Pancreas (tissue), 10 donors: ENCODE data around the gene MB21D2. TPM values are rescaled to one million over a fixed set of nuclear protein-coding genes. Genes with fewer than 3 reads are reported as not detected.

Source experiments
- ATAC-seq, 4 donors: fragments of 200-7000 bp; cut with Tn5 transposase; one replicate each; pipeline versions ENCODE4 v1.8.0 to v1.9.1; 2020; ENCODE audit warnings: mild to moderate bottlenecking in 4 of 4, moderate library complexity in 4 of 4
- DNase-seq, 6 donors: peaks; one replicate each; pipeline ENCODE4 v3.0.0-alpha.2; 2020
- FAIRE-seq: peaks from 2 replicates; lab custom pipeline; 2012; peaks lifted over from hg19 to GRCh38; lab: Jason Lieb, UNC
- H3K27ac ChIP-seq, 4 donors: fragments of 200-600 bp; sonication (generic); 1 replicate in 3 of 4; 2 replicates in 1 of 4; pipeline versions ENCODE4 v1.5.0 to v1.8.0; 2020
- H3K27me3 ChIP-seq, 4 donors: fragments of 200-600 bp; one replicate each; pipeline ENCODE4 v1.8.0; 2021
- H3K36me3 ChIP-seq, 3 donors: fragments of 200-600 bp; sonication (generic) in 1 of 3; one replicate each; pipeline versions ENCODE4 v1.5.0 to v1.8.0; 2020 to 2021
- H3K4me1 ChIP-seq, 3 donors: fragments of 200-600 bp; one replicate each; pipeline ENCODE4 v1.8.0; 2021
- H3K4me3 ChIP-seq, 4 donors: fragments of 200-600 bp; sonication (generic) in 2 of 4; one replicate each; pipeline versions ENCODE4 v1.5.0 to v1.8.0; 2020 to 2021
- H3K9me3 ChIP-seq, 4 donors: fragments of 200-600 bp; one replicate each; pipeline ENCODE4 v1.8.0; 2021
- WGBS, 2 donors: extraction: QIAGEN DNeasy Blood & Tissue Kit; methylation state at CpG; one replicate each; pipeline ENCODE4 v1.1.7; 2013; 5-methylcytosine and 5-hydroxymethylcytosine counted together
- intact Hi-C, 3 donors: fragments of 100-400 bp; cut with DNase I; formaldehyde crosslinking; loops; one replicate each; pipeline versions ENCODE4 v1.11.1 to v1.14.2; 2022
- polyA plus RNA-seq, 2 donors: library from polyadenylated mRNA; stranded (reverse); fragments of 200-250 nt; gene quantifications; one replicate each; pipeline ENCODE4 v1.2.3, GENCODE V29; 2013
- total RNA-seq, 6 donors: library from RNA; stranded (reverse); fragmentation: NEBNext Ultra II Directional in 4 of 6; extraction: Animal tissue kit (Norgen Biotek cat#: 25700) in 4 of 6; gene quantifications; one replicate each; pipeline versions ENCODE4 v1.2.1 to v1.2.4, GENCODE V29; 2021 to 2023
- TF ChIP-seq, protein P1 (sequence below), 4 donors: fragments of 200-600 bp; sonication (generic) in 3 of 4; IDR thresholded peaks; one replicate each; pipeline versions ENCODE4 v1.5.0 to v1.8.0; 2021; ENCODE audit warnings: antibody characterized with exemption in 4 of 4
- donor health status: healthy with polysubstance abuse.
- donor health status: DM: no; HTN: no; CAD: no; lungs with moderate emphysema.
- donor health status: DM: no; HTN: no; CAD: no.
- donor health status: control.
- donor health status: control.
- donor health status: Bipolar disorder and iron deficiency.
- donor health status: DM: yes; HTN: yes; CAD: no.
- donor health status: DM: no; HTN: no; CAD: no.
- donor health status: DM: no; HTN: no; CAD: no.
- donor health status: DM: yes; HTN: yes; CAD: no.

The MB21D2 gene
- total and polyA plus RNA-seq, 8 donors, result 0.37 to 2.3 (median 0.94) TPM

DNA sequence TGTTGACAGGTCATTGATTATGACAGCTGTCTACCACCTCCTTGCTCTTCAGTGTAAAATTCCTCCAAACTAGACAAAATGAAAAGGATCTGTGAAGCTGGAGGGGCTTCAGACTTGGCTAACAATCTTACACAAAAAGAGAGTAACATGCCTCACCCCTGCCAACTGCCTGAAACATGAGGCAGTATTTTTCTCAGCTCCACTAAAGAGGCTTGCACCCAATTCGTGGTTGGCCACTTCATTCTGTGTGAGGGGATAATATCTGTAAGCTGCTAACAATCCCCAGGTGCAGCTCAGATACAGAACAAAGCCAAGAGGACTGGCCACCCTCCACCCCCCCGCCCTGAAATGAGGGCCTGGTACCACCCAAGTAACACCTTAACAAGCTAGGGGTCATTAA is 2.8 kb downstream of the MB21D2 start:
- Histone ChIP-seq H3K4me3 (no peak overlapping the region), H3K4me1 (peaks cover 0 to 6% (median 0%) of the 10 kb centered on the region in 3 donors), H3K27me3 (no peaks in the 10 kb centered on the region), H3K9me3 (no peaks in the 10 kb centered on the region), H3K36me3 (no peaks in the 10 kb centered on the region), H3K27ac (no peak overlapping the region)
- WGBS, 2 donors, result 53 to 77% methylated on average over 2 of the region's 2 CpGs
- intact Hi-C loops, result loop anchor here in 1 of 3 donors (10.0 kb wide), 1 partner anchor 60 kb away; no protein-coding TSS in a partner anchor
- TF ChIP-seq, protein P1, sequence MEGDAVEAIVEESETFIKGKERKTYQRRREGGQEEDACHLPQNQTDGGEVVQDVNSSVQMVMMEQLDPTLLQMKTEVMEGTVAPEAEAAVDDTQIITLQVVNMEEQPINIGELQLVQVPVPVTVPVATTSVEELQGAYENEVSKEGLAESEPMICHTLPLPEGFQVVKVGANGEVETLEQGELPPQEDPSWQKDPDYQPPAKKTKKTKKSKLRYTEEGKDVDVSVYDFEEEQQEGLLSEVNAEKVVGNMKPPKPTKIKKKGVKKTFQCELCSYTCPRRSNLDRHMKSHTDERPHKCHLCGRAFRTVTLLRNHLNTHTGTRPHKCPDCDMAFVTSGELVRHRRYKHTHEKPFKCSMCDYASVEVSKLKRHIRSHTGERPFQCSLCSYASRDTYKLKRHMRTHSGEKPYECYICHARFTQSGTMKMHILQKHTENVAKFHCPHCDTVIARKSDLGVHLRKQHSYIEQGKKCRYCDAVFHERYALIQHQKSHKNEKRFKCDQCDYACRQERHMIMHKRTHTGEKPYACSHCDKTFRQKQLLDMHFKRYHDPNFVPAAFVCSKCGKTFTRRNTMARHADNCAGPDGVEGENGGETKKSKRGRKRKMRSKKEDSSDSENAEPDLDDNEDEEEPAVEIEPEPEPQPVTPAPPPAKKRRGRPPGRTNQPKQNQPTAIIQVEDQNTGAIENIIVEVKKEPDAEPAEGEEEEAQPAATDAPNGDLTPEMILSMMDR (IDR thresholded peaks at IDR 0.05), result no peak
- DNase-seq, result no peak
- ATAC-seq, result no peak
- no peak for FAIRE-seq

DNA sequence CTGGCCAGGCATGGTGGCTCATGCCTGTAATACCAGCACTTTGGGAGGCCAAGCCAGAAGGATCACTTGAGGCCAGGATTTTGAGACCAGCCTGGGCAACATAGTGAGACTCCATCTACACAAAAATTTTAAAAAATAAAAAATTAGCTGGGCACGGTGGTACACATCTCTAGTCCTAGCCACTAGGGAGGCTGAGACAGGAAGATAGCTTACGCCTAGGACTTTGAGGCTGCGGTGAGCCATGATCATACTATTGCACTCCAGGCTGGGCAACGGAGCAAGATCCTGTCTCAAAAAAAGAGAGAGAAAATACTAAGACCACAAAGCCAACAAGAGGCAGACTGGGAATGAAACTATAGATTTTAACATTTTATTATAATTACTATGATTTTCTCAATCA is 4.1 kb downstream of the MB21D2 start:
- no peaks in the 10 kb centered on the region for H3K27me3 ChIP-seq
- no peaks in the 10 kb centered on the region for H3K9me3 ChIP-seq
- intact Hi-C loops, result loop anchor here in 1 of 3 donors (10.0 kb wide), 1 partner anchor 59 kb away; no protein-coding TSS in a partner anchor
- DNase-seq, result no peak
- no peak for ATAC-seq
- no peak for FAIRE-seq
- no peak overlapping the region for H3K4me3 ChIP-seq
- H3K4me1 ChIP-seq, result peaks cover 0 to 6% (median 0%) of the 10 kb centered on the region in 3 donors
- no peaks in the 10 kb centered on the region for H3K36me3 ChIP-seq
- TF ChIP-seq, protein P1 (IDR thresholded peaks at IDR 0.05), result no peak
- WGBS, 2 donors, result 89 to 96% methylated on average over 4 of the region's 4 CpGs
- no peak overlapping the region for H3K27ac ChIP-seq

DNA sequence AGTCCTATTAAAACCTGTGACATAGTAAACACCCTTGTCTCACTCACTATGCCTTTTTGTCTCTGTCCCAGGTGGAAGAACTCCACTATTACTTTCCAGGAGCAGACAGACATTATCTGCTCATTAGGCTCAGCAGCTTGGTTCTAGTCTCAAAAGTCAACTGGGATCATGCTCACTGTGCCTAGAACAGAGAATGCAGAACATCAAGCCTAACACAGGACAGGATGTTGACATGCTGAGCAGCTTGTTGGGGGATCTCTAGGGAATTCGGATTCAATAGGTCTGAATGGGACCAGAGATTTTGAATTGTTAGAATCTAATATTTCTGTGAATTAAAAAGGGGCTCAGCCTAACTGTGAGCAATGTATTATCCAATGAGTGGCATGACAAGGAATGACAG is 6.4 kb downstream of the MB21D2 start:
- Histone ChIP-seq H3K36me3 (no peaks in the 10 kb centered on the region), H3K27ac (no peak overlapping the region), H3K9me3 (no peaks in the 10 kb centered on the region), H3K4me3 (no peak overlapping the region), H3K27me3 (no peaks in the 10 kb centered on the region), H3K4me1 (peaks cover 0 to 6% (median 0%) of the 10 kb centered on the region in 3 donors)
- ATAC-seq (no peak), FAIRE-seq (no peak), DNase-seq (no peak)
- intact Hi-C loops, result loop anchor here in 1 of 3 donors (10.0 kb wide), 1 partner anchor 56 kb away; no protein-coding TSS in a partner anchor
- WGBS, 2 donors, result 86 to 89% methylated on average over 1 of the region's 1 CpG
- TF ChIP-seq, protein P1 (IDR thresholded peaks at IDR 0.05), result no peak

DNA sequence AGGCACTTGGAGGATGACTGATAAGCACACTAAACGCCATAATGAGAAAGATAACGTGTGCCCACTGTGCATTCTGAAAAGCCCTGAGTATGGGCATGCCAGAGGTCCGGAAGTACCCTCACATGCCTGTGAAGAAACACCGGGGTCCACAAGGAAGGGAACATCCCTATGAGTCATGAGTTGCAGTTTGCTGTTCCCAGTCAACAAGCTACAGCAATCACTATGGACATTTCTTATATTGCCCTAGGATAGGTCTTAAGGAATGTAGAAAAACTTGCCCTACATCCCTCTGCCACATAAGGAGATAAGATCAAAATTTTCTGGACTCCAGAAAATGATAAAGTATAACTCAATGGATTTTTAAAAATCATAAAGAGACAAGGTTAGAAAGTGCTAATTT is 9.9 kb downstream of the MB21D2 start:
- 72 to 76% methylated on average over 4 of the region's 4 CpGs for WGBS, 2 donors
- FAIRE-seq, result no peak

DNA sequence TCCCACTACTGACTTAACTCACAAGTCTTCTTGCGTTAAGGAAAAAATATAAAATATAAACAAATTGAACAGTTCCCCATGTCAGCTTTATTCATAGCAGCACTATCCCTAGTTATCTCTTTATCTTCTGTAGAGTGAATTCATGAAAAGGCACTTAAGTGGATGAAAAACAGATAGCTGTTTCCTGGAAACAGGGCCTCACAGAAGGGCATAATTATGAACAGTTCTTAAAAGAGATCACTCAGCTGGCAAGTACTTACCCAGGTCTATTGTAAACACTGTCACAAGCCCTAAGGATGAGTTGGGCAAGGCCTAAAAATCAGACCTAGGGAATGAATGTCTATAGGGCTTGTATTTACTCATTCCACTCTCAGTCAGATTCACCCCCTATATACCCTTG is 10.7 kb downstream of the MB21D2 start:
- WGBS, 2 donors, result 85 to 88% methylated on average over 1 of the region's 1 CpG
- no peaks in the 10 kb centered on the region for H3K4me1 ChIP-seq
- ATAC-seq (peak in 1 of 4 donors; percentile 38), DNase-seq (no peak), FAIRE-seq (no peak)
- intact Hi-C loops, result no loop called here
- H3K36me3 ChIP-seq, result no peaks in the 10 kb centered on the region
- H3K9me3 ChIP-seq, result no peaks in the 10 kb centered on the region
- H3K27ac ChIP-seq, result no peak overlapping the region
- H3K4me3 ChIP-seq, result no peak overlapping the region
- no peaks in the 10 kb centered on the region for H3K27me3 ChIP-seq
- TF ChIP-seq, protein P1 (IDR thresholded peaks at IDR 0.05), result no peak

More for the DNA sequence above, 9.9 kb downstream of the MB21D2 start:
- TF ChIP-seq, protein P1 (IDR thresholded peaks at IDR 0.05), result no peak
- H3K36me3 ChIP-seq, result no peaks in the 10 kb centered on the region
- intact Hi-C loops, result no loop called here
- H3K4me3 ChIP-seq, result no peak overlapping the region
- H3K4me1 ChIP-seq, result no peaks in the 10 kb centered on the region
- no peaks in the 10 kb centered on the region for H3K9me3 ChIP-seq
- H3K27ac ChIP-seq, result no peak overlapping the region
- no peak for ATAC-seq
- no peaks in the 10 kb centered on the region for H3K27me3 ChIP-seq
- DNase-seq, result no peak
